ENCODE data around the gene SPCS1. TPM values are rescaled to one million over a fixed set of nuclear protein-coding genes. Genes with fewer than 3 reads are reported as not detected.

SPCS1 gene
- polyA plus RNA-seq, 1 experiment, result 161 TPM

GRCh38 chr3:52730681-52731080 lies 24.8 kb downstream of the SPCS1 start:
- DNase-seq (ENCODE audit: low read depth, low spot score), result no peak
- peaks cover 14% of the 10 kb centered on the region for H3K9me3 ChIP-seq (ENCODE audit: control insufficient read depth, insufficient read depth, low read length)
- no peak for TF ChIP-seq CTCF (IDR thresholded peaks at IDR 0.05; ENCODE audit: low read depth, low read length)
- CTCF ChIA-PET, result no interaction called here
- no peak overlapping the region for H3K27ac ChIP-seq (ENCODE audit: low read depth, low read length)
- POLR2A ChIA-PET, result no interaction called here
- no peaks in the 10 kb centered on the region for H3K27me3 ChIP-seq (ENCODE audit: control insufficient read depth, insufficient read depth, low read length)
- no peak overlapping the region for H3K4me3 ChIP-seq (ENCODE audit: low read depth, low read length)

GRCh38 chr3:52731590-52731989 lies 25.7 kb downstream of the SPCS1 start:
- Histone ChIP-seq H3K27me3 (ENCODE audit: control insufficient read depth, insufficient read depth, low read length) (no peaks in the 10 kb centered on the region), H3K27ac (ENCODE audit: low read depth, low read length) (no peak overlapping the region), H3K9me3 (ENCODE audit: control insufficient read depth, insufficient read depth, low read length) (peaks cover 14% of the 10 kb centered on the region), H3K4me3 (ENCODE audit: low read depth, low read length) (no peak overlapping the region)
- TF ChIP-seq CTCF (IDR thresholded peaks at IDR 0.05; ENCODE audit: low read depth, low read length), result no peak
- no peak for DNase-seq (ENCODE audit: low read depth, low spot score)
- ChIA-PET CTCF (no interaction called here), POLR2A (no interaction called here)

GRCh38 chr3:52733256-52733891 lies 27.5 kb downstream of the SPCS1 start:
- no peak for TF ChIP-seq CTCF (IDR thresholded peaks at IDR 0.05; ENCODE audit: low read depth, low read length)
- H3K27me3 ChIP-seq (ENCODE audit: control insufficient read depth, insufficient read depth, low read length), result no peaks in the 10 kb centered on the region
- ChIA-PET POLR2A (no interaction called here), CTCF (no interaction called here)
- peaks cover 14% of the 10 kb centered on the region for H3K9me3 ChIP-seq (ENCODE audit: control insufficient read depth, insufficient read depth, low read length)
- H3K4me3 ChIP-seq (ENCODE audit: low read depth, low read length), result no peak overlapping the region
- H3K27ac ChIP-seq (ENCODE audit: low read depth, low read length), result no peak overlapping the region
- DNase-seq (ENCODE audit: low read depth, low spot score), result no peak

- Histone ChIP-seq H3K27me3 (ENCODE audit: control insufficient read depth, insufficient read depth, low read length) (no peaks in the 10 kb centered on the region), H3K4me3 (ENCODE audit: low read depth, low read length) (no peak overlapping the region), H3K9me3 (ENCODE audit: control insufficient read depth, insufficient read depth, low read length) (no peaks in the 10 kb centered on the region), H3K27ac (ENCODE audit: low read depth, low read length) (no peak overlapping the region)
- TF ChIP-seq CTCF (IDR thresholded peaks at IDR 0.05; ENCODE audit: low read depth, low read length), result no peak
- no peak for DNase-seq (ENCODE audit: low read depth, low spot score)
- CTCF ChIA-PET, result interaction anchor here (2.6 to 3.6 kb wide), 2 partner anchors 195 to 247 kb away, joined by 17 to 23 read pairs; no protein-coding TSS in a partner anchor
- POLR2A ChIA-PET, result no interaction called here
Measured at GRCh38 chr3:52739730-52740129, 33.8 kb downstream of the SPCS1 start.

GRCh38 chr3:52742418-52743041 lies 36.6 kb downstream of the SPCS1 start:
- Histone ChIP-seq H3K27ac (ENCODE audit: low read depth, low read length) (no peak overlapping the region), H3K27me3 (ENCODE audit: control insufficient read depth, insufficient read depth, low read length) (no peaks in the 10 kb centered on the region), H3K9me3 (ENCODE audit: control insufficient read depth, insufficient read depth, low read length) (no peaks in the 10 kb centered on the region), H3K4me3 (ENCODE audit: low read depth, low read length) (no peak overlapping the region)
- POLR2A ChIA-PET, result no interaction called here
- no peak for DNase-seq (ENCODE audit: low read depth, low spot score)
- CTCF ChIA-PET, result interaction anchor here (0.6 to 3.6 kb wide), 12 partner anchors 18 to 427 kb away, joined by 3 to 23 read pairs (median 4); no protein-coding TSS in a partner anchor
- peak; percentile 71 for TF ChIP-seq CTCF (IDR thresholded peaks at IDR 0.05; ENCODE audit: low read depth, low read length)
